ENCODE data around the gene BCO2.
"Not testable (repeated sequence)": the region's sequence is repeated elsewhere in the genome, so short reads cannot be mapped to it uniquely, and the experiment has no call there.

BCO2 gene
- total RNA-seq: 1.6 to 3.9 reads per million in 2 donors

- DNase-seq: no peak
Observed at GRCh38 chr11:112174789-112175598, at the start of gene BCO2. Gene BCO2, plus strand, starts transcription at chr11:112175512. Its CDS starts 90 bp downstream, at chr11:112175602.

- no peak for DNase-seq
Observed at GRCh38 chr11:112127056-112127455, 48.3 kb upstream of the BCO2 start.

GRCh38 chr11:112128483-112129121 lies 46.7 kb upstream of the BCO2 start:
- no peak for DNase-seq

- no peak for DNase-seq
Observed at GRCh38 chr11:112129656-112130055, 45.7 kb upstream of the BCO2 start.

- DNase-seq: no peak
Observed at GRCh38 chr11:112132737-112133136, 42.6 kb upstream of the BCO2 start.

- DNase-seq: no peak
Observed at GRCh38 chr11:112134473-112134872, 40.8 kb upstream of the BCO2 start.

- DNase-seq: no peak
Observed at GRCh38 chr11:112143597-112143996, 31.7 kb upstream of the BCO2 start.

- no peak for DNase-seq
Observed at GRCh38 chr11:112150517-112150916, 24.8 kb upstream of the BCO2 start.

- no peak for DNase-seq
Observed at GRCh38 chr11:112156153-112156955, 19.0 kb upstream of the BCO2 start.

- DNase-seq: no peak
Observed at GRCh38 chr11:112156956-112157766, 18.2 kb upstream of the BCO2 start.

- no peak for DNase-seq
Observed at GRCh38 chr11:112159098-112160065, 15.9 kb upstream of the BCO2 start.

GRCh38 chr11:112160091-112160848 lies 15.0 kb upstream of the BCO2 start:
- DNase-seq: no peak

- DNase-seq: no peak
Observed at GRCh38 chr11:112161012-112161411, 14.3 kb upstream of the BCO2 start.

GRCh38 chr11:112162200-112162599 lies 13.1 kb upstream of the BCO2 start:
- not testable (repeated sequence) for DNase-seq

- DNase-seq: no peak
Observed at GRCh38 chr11:112162761-112163546, 12.4 kb upstream of the BCO2 start.

GRCh38 chr11:112163875-112164685 lies 11.2 kb upstream of the BCO2 start, which contains the start of gene IL18:
Gene IL18, minus strand, starts transcription at chr11:112164094. Its CDS starts 9,041 bp downstream, at chr11:112155053.
- DNase-seq: no peak

- no peak for DNase-seq
Observed at GRCh38 chr11:112165049-112165448, 10.3 kb upstream of the BCO2 start.

- DNase-seq: no peak
Observed at GRCh38 chr11:112166562-112166961, 8.8 kb upstream of the BCO2 start.

- no peak for DNase-seq
Observed at GRCh38 chr11:112167145-112167544, 8.2 kb upstream of the BCO2 start, which contains the start of gene TEX12. Gene TEX12, plus strand, starts transcription at chr11:112167372. Its CDS starts 1,897 bp downstream, at chr11:112169269.
